Neural cell (in vitro differentiated cells): ENCODE results near the gene C11orf97. TPM values are rescaled to one million over a fixed set of nuclear protein-coding genes. Genes with fewer than 3 reads are reported as not detected.

Experiments
- H2AFZ ChIP-seq: fragments of 200-600, 300-800 bp; sonication (generic), shearing (Covaris generic); 2 replicates; pipeline ENCODE4 v1.6.0; 2014; ENCODE audit warnings: low read depth, mild to moderate bottlenecking, antibody characterized with exemption, low read length, moderate library complexity
- H3F3A ChIP-seq: fragments of 200-600 bp; shearing (Covaris generic); 2 replicates; pipeline ENCODE4 v1.6.1; 2016; ENCODE audit warnings: mild to moderate bottlenecking, moderate library complexity, mixed read lengths, antibody characterized with exemption, low read length; ENCODE audit not compliant: insufficient read depth, poor library complexity, severe bottlenecking
- H3K27ac ChIP-seq: fragments of 200-600, 300-800 bp; sonication (generic), shearing (Covaris generic); 2 replicates; pipeline ENCODE4 v1.5.1; 2014; ENCODE audit warnings: mild to moderate bottlenecking, low read length, moderate library complexity
- H3K27me3 ChIP-seq: fragments of 300-800, 200-600 bp; sonication (generic), shearing (Covaris generic); 2 replicates; pipeline ENCODE4 v1.6.0; 2014; ENCODE audit warnings: mild to moderate bottlenecking, low read depth, low read length, moderate library complexity; ENCODE audit not compliant: insufficient read depth
- H3K36me3 ChIP-seq: fragments of 300-800, 200-600 bp; sonication (generic), shearing (Covaris generic); 2 replicates; pipeline ENCODE4 v1.5.1; 2014; ENCODE audit warnings: mild to moderate bottlenecking, antibody characterized with exemption, low read length, moderate library complexity; ENCODE audit not compliant: insufficient read depth
- H3K4me2 ChIP-seq: fragments of 300-800, 200-600 bp; sonication (generic), shearing (Covaris generic); 2 replicates; pipeline ENCODE4 v1.6.0; 2014; ENCODE audit warnings: mild to moderate bottlenecking, low read length
- H3K4me3 ChIP-seq: fragments of 300-800, 200-600 bp; sonication (generic), shearing (Covaris generic); 2 replicates; pipeline ENCODE4 v1.5.1; 2014; ENCODE audit warnings: mild to moderate bottlenecking, low read length, moderate library complexity
- H3K79me2 ChIP-seq: fragments of 200-600 bp; shearing (Covaris generic); replicated peaks from 2 replicates; pipeline ENCODE4 v1.6.0; 2014; ENCODE audit warnings: mild to moderate bottlenecking, low read length, moderate library complexity; ENCODE audit not compliant: insufficient read depth
- H3K9ac ChIP-seq: fragments of 300-800, 200-600 bp; sonication (generic), shearing (Covaris generic); 2 replicates; pipeline ENCODE4 v1.6.1; 2016; ENCODE audit warnings: mild to moderate bottlenecking, low read length, mixed read lengths
- H3K9me2 ChIP-seq: fragments of 200-600 bp; shearing (Covaris generic); 2 replicates; pipeline ENCODE4 v1.6.1; 2016; ENCODE audit warnings: mild to moderate bottlenecking, low read length, mixed read lengths; ENCODE audit not compliant: insufficient read depth
- H3K9me3 ChIP-seq: fragments of 200-600, 300-800 bp; sonication (generic), shearing (Covaris generic); 2 replicates; pipeline ENCODE4 v1.6.1; 2016; ENCODE audit warnings: mild to moderate bottlenecking, mixed run types, low read length, moderate library complexity, mixed read lengths
- H4K20me1 ChIP-seq: fragments of 200-600 bp; shearing (Covaris generic); 2 replicates; pipeline ENCODE4 v1.6.1; 2016; ENCODE audit warnings: mild to moderate bottlenecking, mixed run types; ENCODE audit not compliant: insufficient read depth
- EP300 ChIP-seq: fragments of 450-650 bp; conservative IDR thresholded peaks from 2 replicates; pipeline ENCODE4 v1.6.1; 2014; ENCODE audit warnings: antibody characterized with exemption, mild to moderate bottlenecking, moderate library complexity; ENCODE audit not compliant: poor library complexity, severe bottlenecking
- EZH2 ChIP-seq: fragments of 200-600, 300-800 bp; shearing (Covaris generic), sonication (generic); IDR thresholded peaks from 2 replicates; pipeline ENCODE4 v1.6.1; 2014; ENCODE audit warnings: antibody characterized with exemption, low read length, borderline replicate concordance, mild to moderate bottlenecking; ENCODE audit not compliant: insufficient read depth, poor library complexity, severe bottlenecking
- MXI1 ChIP-seq: fragments of 450-650 bp; conservative IDR thresholded peaks from 2 replicates; pipeline ENCODE4 v1.6.1; 2014; ENCODE audit warnings: antibody characterized with exemption, mild to moderate bottlenecking; ENCODE audit not compliant: poor library complexity, severe bottlenecking
- POLR2AphosphoS5 ChIP-seq: IDR thresholded peaks from 2 replicates; pipeline ENCODE4 v1.6.1; 2012
- RAD21 ChIP-seq: fragments of 450-650 bp; conservative IDR thresholded peaks from 2 replicates; pipeline ENCODE4 v1.6.1; 2014; ENCODE audit warnings: antibody characterized with exemption, mild to moderate bottlenecking, moderate library complexity
- SMC3 ChIP-seq: fragments of 450-650 bp; conservative IDR thresholded peaks from 2 replicates; pipeline ENCODE4 v1.6.1; 2014; ENCODE audit warnings: antibody characterized with exemption, mild to moderate bottlenecking, moderate library complexity; ENCODE audit not compliant: poor library complexity
- TAF1 ChIP-seq: IDR thresholded peaks from 2 replicates; pipeline ENCODE4 v1.6.1; 2012; ENCODE audit warnings: low read depth
- polyA plus RNA-seq: library from polyadenylated mRNA; depleted of rRNA; stranded (reverse); fragments of >200 nt; gene quantifications from 2 replicates; pipeline ENCODE4 v1.2.3, GENCODE V29; 2014
- TF ChIP-seq, protein P1 (sequence below): IDR thresholded peaks from 2 replicates; pipeline ENCODE4 v1.6.1; 2012; ENCODE audit warnings: borderline replicate concordance
- TF ChIP-seq, protein P2 (sequence below): fragments of 450-650 bp; IDR thresholded peaks from 2 replicates; pipeline ENCODE4 v1.5.1; 2014; ENCODE audit warnings: antibody characterized with exemption, mild to moderate bottlenecking, moderate library complexity; ENCODE audit not compliant: poor library complexity, severe bottlenecking

Gene C11orf97
- polyA plus RNA-seq, 1 donor from 2014 or later, result 0.47 TPM

DNA sequence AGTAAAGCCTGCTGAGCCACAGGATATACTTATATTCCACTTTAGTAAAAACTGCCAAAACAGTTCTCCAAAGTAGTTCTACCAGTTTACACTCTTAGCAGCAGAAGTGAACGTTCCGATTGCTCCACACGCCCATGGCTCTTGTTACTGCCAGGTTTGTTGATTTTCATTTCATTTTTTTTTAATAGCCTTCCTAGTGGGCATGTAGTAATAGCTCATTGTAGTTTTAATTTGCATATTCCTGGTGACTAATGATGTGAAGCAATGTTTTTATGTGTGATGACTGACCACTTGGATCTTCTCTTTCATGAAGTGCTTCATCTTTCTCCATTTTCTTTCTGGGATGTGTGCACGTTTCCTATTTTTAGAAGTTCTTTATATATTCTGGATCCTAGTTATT, 4.8 kb upstream of the C11orf97 start:
- Histone ChIP-seq H3K4me3 (no peak overlapping the region), H4K20me1 (no peaks in the 10 kb centered on the region), H3F3A (no peaks in the 10 kb centered on the region), H2AFZ (no peak overlapping the region), H3K9me2 (no peaks in the 10 kb centered on the region), H3K27ac (no peak overlapping the region), H3K79me2 (no peaks in the 10 kb centered on the region), H3K9ac (no peak overlapping the region), H3K9me3 (no peaks in the 10 kb centered on the region), H3K27me3 (no peaks in the 10 kb centered on the region), H3K36me3 (no peaks in the 10 kb centered on the region), H3K4me2 (no peak overlapping the region)
- TF ChIP-seq EP300 (no peak), RAD21 (no peak), POLR2AphosphoS5 (no peak), MXI1 (no peak), SMC3 (no peak), TAF1 (no peak), EZH2 (no peak)
- TF ChIP-seq, protein P1, sequence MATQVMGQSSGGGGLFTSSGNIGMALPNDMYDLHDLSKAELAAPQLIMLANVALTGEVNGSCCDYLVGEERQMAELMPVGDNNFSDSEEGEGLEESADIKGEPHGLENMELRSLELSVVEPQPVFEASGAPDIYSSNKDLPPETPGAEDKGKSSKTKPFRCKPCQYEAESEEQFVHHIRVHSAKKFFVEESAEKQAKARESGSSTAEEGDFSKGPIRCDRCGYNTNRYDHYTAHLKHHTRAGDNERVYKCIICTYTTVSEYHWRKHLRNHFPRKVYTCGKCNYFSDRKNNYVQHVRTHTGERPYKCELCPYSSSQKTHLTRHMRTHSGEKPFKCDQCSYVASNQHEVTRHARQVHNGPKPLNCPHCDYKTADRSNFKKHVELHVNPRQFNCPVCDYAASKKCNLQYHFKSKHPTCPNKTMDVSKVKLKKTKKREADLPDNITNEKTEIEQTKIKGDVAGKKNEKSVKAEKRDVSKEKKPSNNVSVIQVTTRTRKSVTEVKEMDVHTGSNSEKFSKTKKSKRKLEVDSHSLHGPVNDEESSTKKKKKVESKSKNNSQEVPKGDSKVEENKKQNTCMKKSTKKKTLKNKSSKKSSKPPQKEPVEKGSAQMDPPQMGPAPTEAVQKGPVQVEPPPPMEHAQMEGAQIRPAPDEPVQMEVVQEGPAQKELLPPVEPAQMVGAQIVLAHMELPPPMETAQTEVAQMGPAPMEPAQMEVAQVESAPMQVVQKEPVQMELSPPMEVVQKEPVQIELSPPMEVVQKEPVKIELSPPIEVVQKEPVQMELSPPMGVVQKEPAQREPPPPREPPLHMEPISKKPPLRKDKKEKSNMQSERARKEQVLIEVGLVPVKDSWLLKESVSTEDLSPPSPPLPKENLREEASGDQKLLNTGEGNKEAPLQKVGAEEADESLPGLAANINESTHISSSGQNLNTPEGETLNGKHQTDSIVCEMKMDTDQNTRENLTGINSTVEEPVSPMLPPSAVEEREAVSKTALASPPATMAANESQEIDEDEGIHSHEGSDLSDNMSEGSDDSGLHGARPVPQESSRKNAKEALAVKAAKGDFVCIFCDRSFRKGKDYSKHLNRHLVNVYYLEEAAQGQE, result no peak
- TF ChIP-seq, protein P2, sequence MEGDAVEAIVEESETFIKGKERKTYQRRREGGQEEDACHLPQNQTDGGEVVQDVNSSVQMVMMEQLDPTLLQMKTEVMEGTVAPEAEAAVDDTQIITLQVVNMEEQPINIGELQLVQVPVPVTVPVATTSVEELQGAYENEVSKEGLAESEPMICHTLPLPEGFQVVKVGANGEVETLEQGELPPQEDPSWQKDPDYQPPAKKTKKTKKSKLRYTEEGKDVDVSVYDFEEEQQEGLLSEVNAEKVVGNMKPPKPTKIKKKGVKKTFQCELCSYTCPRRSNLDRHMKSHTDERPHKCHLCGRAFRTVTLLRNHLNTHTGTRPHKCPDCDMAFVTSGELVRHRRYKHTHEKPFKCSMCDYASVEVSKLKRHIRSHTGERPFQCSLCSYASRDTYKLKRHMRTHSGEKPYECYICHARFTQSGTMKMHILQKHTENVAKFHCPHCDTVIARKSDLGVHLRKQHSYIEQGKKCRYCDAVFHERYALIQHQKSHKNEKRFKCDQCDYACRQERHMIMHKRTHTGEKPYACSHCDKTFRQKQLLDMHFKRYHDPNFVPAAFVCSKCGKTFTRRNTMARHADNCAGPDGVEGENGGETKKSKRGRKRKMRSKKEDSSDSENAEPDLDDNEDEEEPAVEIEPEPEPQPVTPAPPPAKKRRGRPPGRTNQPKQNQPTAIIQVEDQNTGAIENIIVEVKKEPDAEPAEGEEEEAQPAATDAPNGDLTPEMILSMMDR, result no peak

DNA sequence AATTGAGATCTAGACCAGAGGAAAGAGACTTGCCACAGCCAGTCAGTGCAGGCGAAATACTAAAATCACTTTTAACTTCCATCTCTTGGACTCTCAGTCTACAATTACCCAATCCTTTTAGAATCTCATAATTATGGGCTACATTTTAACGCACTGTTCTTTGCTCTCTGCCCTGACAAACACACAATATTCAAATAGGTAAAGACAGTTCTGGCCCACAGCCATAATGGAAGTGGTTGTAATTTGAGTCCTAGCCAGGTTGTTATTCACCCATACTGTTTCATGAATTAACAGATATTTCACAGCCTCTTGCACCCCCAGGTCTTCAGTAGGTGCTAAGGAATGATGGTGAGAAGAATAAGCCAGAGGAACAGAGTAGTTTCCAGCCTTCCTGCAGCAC, 830 bp downstream of the C11orf97 start:
- Histone ChIP-seq H3K9me3 (no peaks in the 10 kb centered on the region), H2AFZ (no peak overlapping the region), H3K27me3 (no peaks in the 10 kb centered on the region), H3K9me2 (no peaks in the 10 kb centered on the region), H3K27ac (no peak overlapping the region), H3F3A (no peaks in the 10 kb centered on the region), H3K4me3 (peak overlapping the region; percentile 71), H3K79me2 (no peaks in the 10 kb centered on the region), H3K9ac (no peak overlapping the region), H4K20me1 (no peaks in the 10 kb centered on the region), H3K36me3 (no peaks in the 10 kb centered on the region), H3K4me2 (peak overlapping the region; percentile 53)
- TF ChIP-seq EZH2 (no peak), TAF1 (no peak), SMC3 (no peak), POLR2AphosphoS5 (no peak), RAD21 (no peak), EP300 (no peak), MXI1 (no peak)
- TF ChIP-seq, protein P1, result no peak
- TF ChIP-seq, protein P2, result no peak
